IPS DF 6.9 (cell line): ENCODE results near the gene KRI1.

Source experiments
- DNase-seq: peaks from one replicate; pipeline ENCODE4 v3.0.0-alpha.2; 2013; ENCODE audit warnings: low read depth, low spot score
- H3K27ac ChIP-seq: one replicate; pipeline ENCODE4 v1.5.1; 2013; ENCODE audit warnings: low read length, control low read depth
- H3K27me3 ChIP-seq: 2 replicates; pipeline ENCODE4 v1.6.1; 2013; ENCODE audit warnings: mild to moderate bottlenecking, low read length; ENCODE audit not compliant: control insufficient read depth, insufficient read depth
- H3K36me3 ChIP-seq: 2 replicates; pipeline ENCODE4 v1.6.1; 2013; ENCODE audit warnings: low read length; ENCODE audit not compliant: control insufficient read depth, insufficient read depth
- H3K4me1 ChIP-seq: 2 replicates; pipeline ENCODE4 v1.6.1; 2013; ENCODE audit warnings: low read length; ENCODE audit not compliant: control insufficient read depth, insufficient read depth
- H3K4me3 ChIP-seq: 2 replicates; pipeline ENCODE4 v1.5.1; 2013; ENCODE audit warnings: mild to moderate bottlenecking, low read length
- H3K9me3 ChIP-seq: 2 replicates; pipeline ENCODE4 v1.6.1; 2013; ENCODE audit warnings: low read length, inconsistent platforms; ENCODE audit not compliant: control insufficient read depth, insufficient read depth
- WGBS: extraction: QIAGEN DNeasy Blood & Tissue Kit; methylation state at CpG from one replicate; pipeline ENCODE4 v1.1.7; 2013; ENCODE audit warnings: mixed read lengths, missing lambda C conversion rate; ENCODE audit not compliant: insufficient read length, insufficient coverage; 5-methylcytosine and 5-hydroxymethylcytosine counted together

The KRI1 gene

GRCh38 chr19:10565567-10566407 lies at the start of gene KRI1:
KRI1 (minus strand) TSS chr19:10566010; CDS start chr19:10565999, 11 bp downstream.
- Histone ChIP-seq H3K27ac (no peak within 1 kb of the TSS), H3K36me3 (peaks cover 1% of the 10 kb centered on the region; the same call in 1 of the 2 replicates), H3K4me3 (peak within 1 kb of the TSS; percentile 99), H3K27me3 (no peaks in the 10 kb centered on the region), H3K9me3 (no peaks in the 10 kb centered on the region), H3K4me1 (0 out of 2 replicates have a peak, but pooled peaks cover 2% of the 10 kb centered on the region)
- peak; percentile 92 for DNase-seq
- no CpG with 5 or more reads among the region's 94 CpGs for WGBS

- no peaks in the 10 kb centered on the region for H3K27me3 ChIP-seq
- WGBS: no CpG with 5 or more reads among the region's 15 CpGs
- no peaks in the 10 kb centered on the region for H3K4me1 ChIP-seq
- no peak overlapping the region for H3K27ac ChIP-seq
- DNase-seq: no peak
- no peaks in the 10 kb centered on the region for H3K9me3 ChIP-seq
- H3K4me3 ChIP-seq: no peak overlapping the region
- no peaks in the 10 kb centered on the region for H3K36me3 ChIP-seq
Measured at GRCh38 chr19:10612499-10613119, 46.8 kb upstream of the KRI1 start.

- no peak for DNase-seq
- no peaks in the 10 kb centered on the region for H3K9me3 ChIP-seq
- H3K27ac ChIP-seq: no peak overlapping the region
- no peaks in the 10 kb centered on the region for H3K27me3 ChIP-seq
- no peaks in the 10 kb centered on the region for H3K36me3 ChIP-seq
- WGBS: no CpG with 5 or more reads among the region's 5 CpGs
- H3K4me3 ChIP-seq: no peak overlapping the region
- H3K4me1 ChIP-seq: no peaks in the 10 kb centered on the region
Measured at GRCh38 chr19:10611907-10612306, 46.1 kb upstream of the KRI1 start.

GRCh38 chr19:10604460-10604980 lies 38.7 kb upstream of the KRI1 start:
- Histone ChIP-seq H3K9me3 (no peaks in the 10 kb centered on the region), H3K4me3 (no peak overlapping the region), H3K27me3 (no peaks in the 10 kb centered on the region), H3K27ac (no peak overlapping the region), H3K36me3 (no peaks in the 10 kb centered on the region), H3K4me1 (peaks cover 4% of the 10 kb centered on the region; the same call in 1 of the 2 replicates)
- no peak for DNase-seq
- WGBS: no CpG with 5 or more reads among the region's 9 CpGs

GRCh38 chr19:10603873-10604459 lies 38.2 kb upstream of the KRI1 start:
- WGBS: 100% methylated on average over 2 of the region's 9 CpGs
- no peak for DNase-seq
- Histone ChIP-seq H3K27me3 (no peaks in the 10 kb centered on the region), H3K36me3 (no peaks in the 10 kb centered on the region), H3K9me3 (no peaks in the 10 kb centered on the region), H3K27ac (no peak overlapping the region), H3K4me1 (peaks cover 4% of the 10 kb centered on the region; the same call in 1 of the 2 replicates), H3K4me3 (no peak overlapping the region)

- Histone ChIP-seq H3K36me3 (no peaks in the 10 kb centered on the region), H3K4me1 (peaks cover 4% of the 10 kb centered on the region; the same call in 1 of the 2 replicates), H3K27ac (no peak overlapping the region), H3K9me3 (no peaks in the 10 kb centered on the region), H3K27me3 (no peaks in the 10 kb centered on the region), H3K4me3 (peak overlapping the region; percentile 90; the same call in 1 of the 2 replicates)
- no CpG with 5 or more reads among the region's 19 CpGs for WGBS
- no peak for DNase-seq
Measured at GRCh38 chr19:10603084-10603872, 37.5 kb upstream of the KRI1 start.

- Histone ChIP-seq H3K36me3 (no peaks in the 10 kb centered on the region), H3K27me3 (no peaks in the 10 kb centered on the region), H3K27ac (no peak overlapping the region), H3K4me1 (peaks cover 4% of the 10 kb centered on the region; the same call in 1 of the 2 replicates), H3K9me3 (no peaks in the 10 kb centered on the region), H3K4me3 (peak overlapping the region; percentile 90)
- DNase-seq: no peak
- WGBS: no CpG with 5 or more reads among the region's 76 CpGs
Measured at GRCh38 chr19:10602330-10603083, 36.7 kb upstream of the KRI1 start.

GRCh38 chr19:10601999-10602329 lies 36.2 kb upstream of the KRI1 start:
- no peaks in the 10 kb centered on the region for H3K9me3 ChIP-seq
- H3K36me3 ChIP-seq: no peaks in the 10 kb centered on the region
- no peak overlapping the region for H3K27ac ChIP-seq
- no peak overlapping the region for H3K4me3 ChIP-seq
- H3K27me3 ChIP-seq: no peaks in the 10 kb centered on the region
- peaks cover 4% of the 10 kb centered on the region; the same call in 1 of the 2 replicates for H3K4me1 ChIP-seq
- DNase-seq: no peak
- no CpG with 5 or more reads among the region's 7 CpGs for WGBS

- DNase-seq: no peak
- WGBS: no CpG with 5 or more reads among the region's 5 CpGs
- no peak overlapping the region for H3K4me3 ChIP-seq
- peaks cover 4% of the 10 kb centered on the region; the same call in 1 of the 2 replicates for H3K4me1 ChIP-seq
- no peaks in the 10 kb centered on the region for H3K9me3 ChIP-seq
- no peaks in the 10 kb centered on the region for H3K27me3 ChIP-seq
- no peak overlapping the region for H3K27ac ChIP-seq
- no peaks in the 10 kb centered on the region for H3K36me3 ChIP-seq
Measured at GRCh38 chr19:10600149-10600548, 34.3 kb upstream of the KRI1 start.
